Measurements from ENCODE around the gene DNAJB6. TPM values are rescaled to one million over a fixed set of nuclear protein-coding genes. Genes with fewer than 3 reads are reported as not detected.

DNAJB6 gene
- total RNA-seq, 1 donor from 2014 or later: 155 TPM

GRCh38 chr7:157299613-157300368 lies 37.0 kb upstream of the DNAJB6 start:
- H3K4me1 Mint-ChIP-seq (ENCODE audit: unreplicated experiment): peaks cover 9% of the 10 kb centered on the region
- peak overlapping the region; percentile 62 for H3K27ac Mint-ChIP-seq (ENCODE audit: unreplicated experiment)
- H3K9me3 Mint-ChIP-seq (ENCODE audit: unreplicated experiment): peaks cover 5% of the 10 kb centered on the region
- no peak for TF ChIP-seq CTCF (IDR thresholded peaks at IDR 0.05; ENCODE audit: unreplicated experiment)
- peaks cover 14% of the 10 kb centered on the region for H3K27me3 Mint-ChIP-seq (ENCODE audit: unreplicated experiment)
- peaks cover 9% of the 10 kb centered on the region for H3K36me3 Mint-ChIP-seq (ENCODE audit: low read depth, unreplicated experiment)
- no peak for DNase-seq (ENCODE audit: low spot score)
- H3K4me3 Mint-ChIP-seq (ENCODE audit: unreplicated experiment): peak overlapping the region; percentile 28

- DNase-seq (ENCODE audit: low spot score): no peak
- no peak for TF ChIP-seq CTCF (IDR thresholded peaks at IDR 0.05; ENCODE audit: unreplicated experiment)
- Mint-ChIP-seq H3K27me3 (ENCODE audit: unreplicated experiment) (peaks cover 15% of the 10 kb centered on the region), H3K36me3 (ENCODE audit: low read depth, unreplicated experiment) (peaks cover 9% of the 10 kb centered on the region), H3K4me1 (ENCODE audit: unreplicated experiment) (peaks cover 9% of the 10 kb centered on the region), H3K9me3 (ENCODE audit: unreplicated experiment) (peaks cover 5% of the 10 kb centered on the region), H3K4me3 (ENCODE audit: unreplicated experiment) (no peak overlapping the region), H3K27ac (ENCODE audit: unreplicated experiment) (no peak overlapping the region)
Measured at GRCh38 chr7:157300369-157300825, 36.4 kb upstream of the DNAJB6 start.

GRCh38 chr7:157301610-157302120 lies 35.1 kb upstream of the DNAJB6 start:
- no peak for DNase-seq (ENCODE audit: low spot score)
- Mint-ChIP-seq H3K9me3 (ENCODE audit: unreplicated experiment) (peaks cover 5% of the 10 kb centered on the region), H3K36me3 (ENCODE audit: low read depth, unreplicated experiment) (peaks cover 9% of the 10 kb centered on the region), H3K4me1 (ENCODE audit: unreplicated experiment) (peaks cover 9% of the 10 kb centered on the region), H3K27ac (ENCODE audit: unreplicated experiment) (no peak overlapping the region), H3K4me3 (ENCODE audit: unreplicated experiment) (no peak overlapping the region), H3K27me3 (ENCODE audit: unreplicated experiment) (peaks cover 13% of the 10 kb centered on the region)
- TF ChIP-seq CTCF (IDR thresholded peaks at IDR 0.05; ENCODE audit: unreplicated experiment): no peak

GRCh38 chr7:157306846-157307838 lies 29.7 kb upstream of the DNAJB6 start:
- H3K36me3 Mint-ChIP-seq (ENCODE audit: low read depth, unreplicated experiment): no peaks in the 10 kb centered on the region
- no peak for TF ChIP-seq CTCF (IDR thresholded peaks at IDR 0.05; ENCODE audit: unreplicated experiment)
- no peak for DNase-seq (ENCODE audit: low spot score)

More at GRCh38 chr7:157306846-157307838, 29.7 kb upstream of the DNAJB6 start:
- H3K4me3 Mint-ChIP-seq (ENCODE audit: unreplicated experiment): no peak overlapping the region
- peaks cover 7% of the 10 kb centered on the region for H3K27me3 Mint-ChIP-seq (ENCODE audit: unreplicated experiment)
- peaks cover 7% of the 10 kb centered on the region for H3K4me1 Mint-ChIP-seq (ENCODE audit: unreplicated experiment)
- no peaks in the 10 kb centered on the region for H3K9me3 Mint-ChIP-seq (ENCODE audit: unreplicated experiment)
- peak overlapping the region; percentile 52 for H3K27ac Mint-ChIP-seq (ENCODE audit: unreplicated experiment)

Data from endothelial cell (in vitro differentiated cells).